Activated T-helper 2 cell treated with anti-CD3 and anti-CD28 coated beads, Interferon-gamma antibody, Interleukin-2, Interleukin-4, amounts not matched to agents 10 μg/mL and 5 μg/mL and 100 μg/mL, durations not matched to agents 14 hours and 24 hours and 36 hours (primary cell): Measurements from ENCODE around the gene KCNK3. TPM values are rescaled to one million over a fixed set of nuclear protein-coding genes. Genes with fewer than 3 reads are reported as not detected.
"Not testable (repeated sequence)": the region's sequence is repeated elsewhere in the genome, so short reads cannot be mapped to it uniquely, and the experiment has no call there.

Experiments used
- DNase-seq: peaks from one replicate; pipeline ENCODE4 v3.0.0; 2021; ENCODE audit warnings: low spot score
- H3K27ac Mint-ChIP-seq: one replicate; pipeline ENCODE4 v1.8.0; 2021; ENCODE audit warnings: mixed read lengths
- H3K27me3 Mint-ChIP-seq: one replicate; pipeline ENCODE4 v1.8.0; 2021; ENCODE audit warnings: low read depth, mixed read lengths
- H3K36me3 Mint-ChIP-seq: one replicate; pipeline ENCODE4 v1.8.0; 2021; ENCODE audit warnings: low read depth, mixed read lengths
- H3K4me1 Mint-ChIP-seq: one replicate; pipeline ENCODE4 v1.8.0; 2021; ENCODE audit warnings: low read depth, mixed read lengths
- H3K4me3 Mint-ChIP-seq: one replicate; pipeline ENCODE4 v1.8.0; 2021; ENCODE audit warnings: low read depth, mild to moderate bottlenecking, moderate library complexity, mixed read lengths
- H3K9me3 Mint-ChIP-seq: one replicate; pipeline ENCODE4 v1.8.0; 2021; ENCODE audit warnings: mixed read lengths
- intact Hi-C: fragments of 100-400 bp; cut with micrococcal nuclease; formaldehyde crosslinking; loops from one replicate; pipeline ENCODE4 v1.15.1; 2023
- total RNA-seq: library from RNA; stranded (reverse); gene quantifications from 2 replicates; pipeline ENCODE4 v1.2.3, GENCODE V29; 2022

Gene KCNK3
- total RNA-seq, 1 donor from 2014 or later = not detected

GRCh38 chr2:26653207-26654060 is 39.1 kb upstream of the KCNK3 start:
- Mint-ChIP-seq H3K4me3 (no peak overlapping the region), H3K4me1 (no peaks in the 10 kb centered on the region), H3K9me3 (no peaks in the 10 kb centered on the region), H3K27me3 (peaks cover 6% of the 10 kb centered on the region), H3K36me3 (no peaks in the 10 kb centered on the region), H3K27ac (no peak overlapping the region)
- DNase-seq = no peak
- intact Hi-C loops = no loop called here

- Mint-ChIP-seq H3K4me1 (no peaks in the 10 kb centered on the region), H3K27ac (no peak overlapping the region), H3K4me3 (no peak overlapping the region), H3K27me3 (peaks cover 6% of the 10 kb centered on the region), H3K9me3 (peaks cover 2% of the 10 kb centered on the region), H3K36me3 (no peaks in the 10 kb centered on the region)
- intact Hi-C loops = no loop called here
- DNase-seq = no peak
Measured at GRCh38 chr2:26654061-26654340, 38.5 kb upstream of the KCNK3 start.

GRCh38 chr2:26655120-26655519 is 37.4 kb upstream of the KCNK3 start:
- DNase-seq, H3K4me1 Mint-ChIP-seq, H3K36me3 Mint-ChIP-seq, intact Hi-C loops, H3K4me3 Mint-ChIP-seq, H3K27me3 Mint-ChIP-seq, H3K27ac Mint-ChIP-seq: not testable (repeated sequence)
- peaks cover 12% of the 10 kb centered on the region for H3K9me3 Mint-ChIP-seq

- DNase-seq = no peak
- intact Hi-C loops = no loop called here
- Mint-ChIP-seq H3K27ac (no peak overlapping the region), H3K9me3 (peaks cover 16% of the 10 kb centered on the region), H3K4me1 (no peaks in the 10 kb centered on the region), H3K36me3 (no peaks in the 10 kb centered on the region), H3K27me3 (peaks cover 6% of the 10 kb centered on the region), H3K4me3 (no peak overlapping the region)
Measured at GRCh38 chr2:26655611-26656195, 36.8 kb upstream of the KCNK3 start.

GRCh38 chr2:26657265-26657664 is 35.3 kb upstream of the KCNK3 start:
- Mint-ChIP-seq H3K27ac (no peak overlapping the region), H3K36me3 (no peaks in the 10 kb centered on the region), H3K9me3 (peaks cover 24% of the 10 kb centered on the region), H3K4me3 (no peak overlapping the region), H3K27me3 (peaks cover 4% of the 10 kb centered on the region), H3K4me1 (no peaks in the 10 kb centered on the region)
- intact Hi-C loops = no loop called here
- no peak for DNase-seq

- no peak overlapping the region for H3K27ac Mint-ChIP-seq
- intact Hi-C loops = no loop called here
- H3K27me3 Mint-ChIP-seq = peaks cover 2% of the 10 kb centered on the region
- DNase-seq = no peak
- H3K36me3 Mint-ChIP-seq = no peaks in the 10 kb centered on the region
- H3K4me3 Mint-ChIP-seq = no peak overlapping the region
- no peaks in the 10 kb centered on the region for H3K4me1 Mint-ChIP-seq
- peaks cover 24% of the 10 kb centered on the region for H3K9me3 Mint-ChIP-seq
Measured at GRCh38 chr2:26658691-26659346, 33.7 kb upstream of the KCNK3 start.

GRCh38 chr2:26660363-26660962 is 32.1 kb upstream of the KCNK3 start:
- H3K9me3 Mint-ChIP-seq = peaks cover 24% of the 10 kb centered on the region
- no peak overlapping the region for H3K4me3 Mint-ChIP-seq
- no peaks in the 10 kb centered on the region for H3K4me1 Mint-ChIP-seq
- no peaks in the 10 kb centered on the region for H3K36me3 Mint-ChIP-seq
- no peak overlapping the region for H3K27ac Mint-ChIP-seq
- intact Hi-C loops = no loop called here
- peaks cover 3% of the 10 kb centered on the region for H3K27me3 Mint-ChIP-seq
- DNase-seq = no peak

GRCh38 chr2:26665296-26665695 is 27.2 kb upstream of the KCNK3 start:
- H3K27ac Mint-ChIP-seq, intact Hi-C loops, DNase-seq, H3K36me3 Mint-ChIP-seq, H3K4me3 Mint-ChIP-seq, H3K4me1 Mint-ChIP-seq: not testable (repeated sequence)
- Mint-ChIP-seq H3K27me3 (peaks cover 18% of the 10 kb centered on the region), H3K9me3 (peaks cover 11% of the 10 kb centered on the region)

GRCh38 chr2:26666671-26667070 is 25.9 kb upstream of the KCNK3 start:
- Mint-ChIP-seq H3K4me1 (no peaks in the 10 kb centered on the region), H3K27ac (no peak overlapping the region), H3K9me3 (no peaks in the 10 kb centered on the region), H3K27me3 (peaks cover 19% of the 10 kb centered on the region), H3K4me3 (no peak overlapping the region), H3K36me3 (no peaks in the 10 kb centered on the region)
- no peak for DNase-seq
- intact Hi-C loops = no loop called here

GRCh38 chr2:26668041-26668440 is 24.5 kb upstream of the KCNK3 start:
- H3K4me3 Mint-ChIP-seq = no peak overlapping the region
- H3K27me3 Mint-ChIP-seq = peaks cover 19% of the 10 kb centered on the region
- H3K36me3 Mint-ChIP-seq = no peaks in the 10 kb centered on the region
- no peak overlapping the region for H3K27ac Mint-ChIP-seq
- no peaks in the 10 kb centered on the region for H3K4me1 Mint-ChIP-seq
- no peaks in the 10 kb centered on the region for H3K9me3 Mint-ChIP-seq
- DNase-seq = no peak
- intact Hi-C loops = no loop called here

- no peaks in the 10 kb centered on the region for H3K9me3 Mint-ChIP-seq
- peaks cover 17% of the 10 kb centered on the region for H3K27me3 Mint-ChIP-seq
- no peak overlapping the region for H3K4me3 Mint-ChIP-seq
- no peaks in the 10 kb centered on the region for H3K4me1 Mint-ChIP-seq
- no peak for DNase-seq
- H3K36me3 Mint-ChIP-seq = no peaks in the 10 kb centered on the region
- intact Hi-C loops = no loop called here
- no peak overlapping the region for H3K27ac Mint-ChIP-seq
Measured at GRCh38 chr2:26668856-26669750, 23.4 kb upstream of the KCNK3 start.

- H3K27me3 Mint-ChIP-seq = peaks cover 16% of the 10 kb centered on the region
- H3K27ac Mint-ChIP-seq = no peak overlapping the region
- no peaks in the 10 kb centered on the region for H3K9me3 Mint-ChIP-seq
- no peak overlapping the region for H3K4me3 Mint-ChIP-seq
- intact Hi-C loops = no loop called here
- no peak for DNase-seq
- H3K4me1 Mint-ChIP-seq = no peaks in the 10 kb centered on the region
- no peaks in the 10 kb centered on the region for H3K36me3 Mint-ChIP-seq
Measured at GRCh38 chr2:26670171-26670570, 22.4 kb upstream of the KCNK3 start.
